Muscle of arm (tissue), 12 donors: ENCODE data around the gene ATP6V1B1. TPM values are rescaled to one million over a fixed set of nuclear protein-coding genes. Genes with fewer than 3 reads are reported as not detected.

ENCODE experiments used
- DNase-seq: peaks from one replicate; pipeline ENCODE4 v3.0.0-alpha.2; 2013
- polyA plus RNA-seq, 12 donors: library from polyadenylated mRNA; unstranded; fragments of 120-200 nt; gene quantifications; one replicate each; pipeline ENCODE4 v1.2.1, GENCODE V29; 2013; ENCODE audit not compliant: insufficient read length in 12 of 12

ATP6V1B1 gene
- polyA plus RNA-seq, 12 donors = 0.71 to 2.9 (median 1.5) TPM; not detected in 2

DNA sequence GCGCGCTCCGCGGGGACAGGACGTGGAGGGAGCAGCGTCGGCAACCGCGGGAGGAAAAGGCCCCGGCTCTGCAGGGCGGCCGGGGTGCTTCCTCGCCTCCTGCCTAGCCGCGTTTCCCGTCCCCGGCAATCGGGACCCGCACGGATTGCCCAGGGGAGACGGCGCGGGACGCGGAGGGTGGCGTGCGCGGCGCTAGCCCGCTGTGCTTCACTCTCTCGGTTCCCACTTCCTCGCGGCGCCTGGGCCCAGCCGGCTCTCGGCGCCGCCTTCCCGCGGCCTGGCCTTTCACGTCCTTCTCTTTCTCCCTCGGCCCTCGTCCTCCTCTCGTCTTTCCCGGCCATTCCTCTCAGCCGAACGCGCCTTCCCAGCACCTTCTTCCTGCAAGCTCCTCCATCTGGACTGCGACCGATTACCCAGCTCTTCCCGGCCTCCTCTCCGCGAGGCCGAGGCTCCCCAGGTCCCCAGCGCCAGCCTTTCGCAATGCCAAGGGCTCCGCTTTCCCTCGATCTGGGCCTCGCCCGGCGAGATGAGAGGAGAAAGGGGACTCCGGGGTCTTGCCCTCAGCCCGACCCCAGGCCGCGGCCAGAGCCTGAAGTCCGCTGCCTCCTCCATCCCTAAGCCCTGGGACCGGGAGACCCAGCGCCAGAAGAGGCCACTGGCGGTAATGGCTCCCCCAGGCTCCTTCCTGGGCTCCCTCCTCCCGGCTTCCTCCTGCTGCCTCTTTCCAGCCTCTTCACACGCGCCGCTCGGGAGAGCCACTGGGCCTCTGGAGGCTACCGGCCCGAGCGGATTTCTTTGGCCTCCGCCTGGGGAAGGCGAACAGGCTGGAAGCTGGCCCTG is 34.3 kb upstream of the ATP6V1B1 start:
- DNase-seq = no peak

DNA sequence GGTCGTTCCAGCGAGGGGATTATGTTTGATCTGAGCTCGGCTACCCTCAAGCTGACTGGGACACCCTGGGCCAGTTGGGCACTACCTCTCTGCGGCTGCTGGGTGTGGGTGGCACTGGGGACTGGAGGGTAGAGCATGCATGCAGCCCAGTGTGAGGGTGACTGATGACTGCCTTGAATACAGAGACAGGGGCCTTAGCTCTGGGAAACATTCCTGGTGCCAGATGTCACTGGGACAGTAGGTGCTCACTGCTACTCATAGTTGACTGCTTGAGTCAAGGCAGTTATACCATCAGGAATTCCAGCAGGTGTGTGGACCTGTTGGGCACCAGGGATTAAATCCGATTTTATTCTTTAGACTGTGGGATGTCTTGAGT is 33.6 kb upstream of the ATP6V1B1 start:
- no peak for DNase-seq

DNA sequence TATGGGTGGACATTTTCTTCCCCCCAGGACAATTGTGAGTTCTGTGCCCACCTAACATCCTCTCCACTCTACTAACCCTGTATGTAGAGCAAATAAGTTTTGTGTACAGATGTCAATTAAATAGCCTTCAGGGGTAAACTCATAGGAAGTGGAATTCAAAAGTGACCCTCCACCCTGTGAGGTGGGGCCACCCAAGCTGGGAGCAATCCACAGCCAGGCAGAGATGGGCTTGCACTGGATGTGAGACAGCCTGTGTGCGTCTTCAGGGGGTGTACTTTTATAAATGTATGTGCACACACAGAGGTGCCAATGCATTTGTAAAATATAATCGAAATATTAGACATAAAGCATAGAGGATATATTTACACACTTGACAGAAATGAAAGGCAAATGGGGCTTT is 33.1 kb upstream of the ATP6V1B1 start:
- no peak for DNase-seq

DNA sequence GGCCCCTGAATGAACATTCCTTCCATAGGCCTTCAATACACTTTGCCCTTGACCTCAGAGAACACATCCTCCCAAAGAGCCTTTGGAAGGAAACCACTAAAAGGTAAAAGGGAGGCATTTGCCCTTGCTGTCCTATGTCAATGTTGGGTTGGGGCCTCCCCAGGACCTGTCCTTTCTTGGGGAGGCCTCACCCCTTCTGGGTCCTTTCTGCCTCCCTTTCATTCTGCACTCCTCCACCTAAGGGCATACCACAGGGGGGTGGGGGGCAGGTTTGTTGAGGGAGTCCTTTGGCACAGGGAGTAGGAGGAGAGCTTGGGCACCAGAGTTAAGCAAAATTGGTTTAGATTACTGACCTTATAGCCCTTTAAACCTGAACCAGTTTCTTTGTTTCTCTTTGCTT is 32.5 kb upstream of the ATP6V1B1 start:
- no peak for DNase-seq

DNA sequence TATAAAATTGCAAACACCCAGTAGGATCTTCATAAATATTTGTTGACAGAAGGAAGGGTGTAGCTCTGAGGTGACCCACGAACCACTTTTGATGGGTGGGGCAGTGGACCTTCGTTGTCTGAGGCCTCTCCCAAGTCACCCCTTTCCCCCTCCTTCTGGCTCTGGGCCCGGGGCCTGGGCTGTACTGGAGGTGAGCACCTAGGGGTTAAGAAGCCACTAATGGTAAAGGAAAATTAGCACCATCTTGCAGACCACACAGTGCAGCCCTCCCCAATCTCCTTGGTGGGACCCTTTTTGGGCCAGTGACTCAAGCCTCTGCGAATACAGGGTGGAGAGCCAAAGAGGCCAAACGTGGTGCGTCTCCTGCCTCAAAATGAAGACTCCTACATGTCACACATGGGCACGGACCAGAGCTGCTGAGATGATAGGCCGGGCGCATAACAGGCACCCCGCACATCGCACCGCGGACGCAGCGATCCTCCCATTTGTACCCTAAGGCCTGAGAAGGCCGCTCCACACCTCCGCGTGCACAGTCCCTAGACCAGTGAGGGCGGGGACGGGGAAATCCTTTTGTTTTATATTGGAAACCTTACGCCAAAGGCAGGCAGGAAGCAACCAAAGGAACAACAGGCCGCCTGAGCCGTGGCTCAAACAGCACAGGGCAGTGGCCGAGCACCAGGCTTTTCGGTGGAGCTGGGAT is 31.9 kb upstream of the ATP6V1B1 start:
- no peak for DNase-seq

DNA sequence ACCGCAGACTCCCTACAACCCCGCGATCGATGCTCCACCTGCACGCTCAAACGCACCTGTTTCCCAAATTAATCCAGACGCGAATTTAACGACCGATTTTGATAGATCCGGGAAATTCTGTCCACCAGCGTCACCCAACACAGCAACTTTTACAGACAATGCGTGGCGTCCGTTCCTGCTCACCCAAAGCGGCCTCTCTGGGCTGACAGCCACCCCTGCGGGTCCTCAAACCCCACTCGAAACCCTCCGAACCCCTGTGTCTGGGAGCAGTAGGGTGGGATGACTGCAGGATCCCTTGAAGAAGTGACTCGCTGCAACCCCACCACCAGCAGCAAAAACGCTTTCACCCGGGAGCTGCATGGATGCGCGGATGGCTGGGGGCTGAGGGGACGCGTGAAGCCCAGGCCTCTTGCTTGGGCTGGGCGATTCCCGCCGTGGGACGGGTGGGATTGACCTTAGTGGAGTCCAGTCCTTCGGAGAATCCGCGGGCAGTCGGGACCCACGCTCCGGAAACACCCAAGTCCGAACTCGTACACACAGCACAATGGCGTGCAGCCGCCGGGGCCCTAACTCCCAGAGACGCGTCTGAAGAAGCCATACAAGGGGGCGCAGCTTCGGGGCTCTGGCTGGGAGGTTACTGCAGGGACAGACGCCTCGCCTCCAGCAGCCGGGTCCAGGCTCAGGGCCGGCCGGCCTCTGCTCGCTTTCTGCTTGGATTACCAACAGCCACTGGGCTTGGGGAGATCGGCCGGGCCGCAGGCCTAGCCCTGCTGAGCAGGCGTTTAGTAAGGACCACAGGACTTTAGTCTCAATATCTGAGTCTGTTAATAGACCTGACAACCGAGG is 31.1 kb upstream of the ATP6V1B1 start:
- DNase-seq = no peak

DNA sequence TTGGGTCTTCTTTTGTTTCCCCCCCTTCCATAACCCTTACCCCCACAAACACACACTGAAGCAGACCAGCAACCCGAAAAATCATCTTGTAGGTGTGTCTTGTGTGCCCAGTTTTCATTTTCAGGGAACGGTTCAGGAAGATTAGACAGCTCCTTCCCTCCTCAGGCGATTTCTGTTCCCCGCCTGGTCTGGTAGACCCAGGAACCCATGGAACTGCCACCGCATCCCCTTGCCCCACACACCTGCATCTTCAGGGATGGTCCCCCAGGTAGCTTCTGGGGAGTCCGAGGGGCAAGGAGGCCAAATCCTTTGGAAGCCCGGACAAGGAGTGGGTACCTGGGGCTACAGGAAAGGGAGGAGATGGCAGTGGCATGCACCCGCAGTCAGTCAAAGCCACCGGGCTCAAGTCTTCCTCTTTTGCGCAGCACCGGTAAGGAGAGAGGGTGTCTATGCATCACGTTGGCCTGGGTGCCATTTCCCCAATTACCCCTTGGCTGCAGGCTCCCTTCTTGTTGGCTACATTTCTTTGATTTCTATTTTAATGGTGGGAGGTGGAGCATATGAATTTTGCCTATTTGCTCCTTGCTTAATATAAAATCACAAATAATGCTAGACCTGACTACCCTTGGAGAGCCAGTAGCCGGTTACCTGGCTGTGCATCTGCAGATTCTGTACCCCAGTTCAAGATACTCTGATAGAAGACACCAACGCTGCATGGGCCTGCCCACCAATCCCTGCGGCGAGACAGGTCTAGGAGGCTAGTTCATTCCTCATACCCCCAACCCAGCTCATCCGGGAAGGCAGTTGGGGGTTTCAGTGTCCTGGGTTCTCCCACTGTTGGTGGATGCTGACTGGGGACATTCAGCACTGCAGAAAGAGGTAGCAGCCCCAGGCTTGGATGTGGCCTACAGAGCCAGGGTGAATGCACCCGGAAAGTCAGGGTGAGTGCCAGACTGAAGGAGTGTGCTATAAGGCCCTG is 30.0 kb upstream of the ATP6V1B1 start:
- DNase-seq = no peak

DNA sequence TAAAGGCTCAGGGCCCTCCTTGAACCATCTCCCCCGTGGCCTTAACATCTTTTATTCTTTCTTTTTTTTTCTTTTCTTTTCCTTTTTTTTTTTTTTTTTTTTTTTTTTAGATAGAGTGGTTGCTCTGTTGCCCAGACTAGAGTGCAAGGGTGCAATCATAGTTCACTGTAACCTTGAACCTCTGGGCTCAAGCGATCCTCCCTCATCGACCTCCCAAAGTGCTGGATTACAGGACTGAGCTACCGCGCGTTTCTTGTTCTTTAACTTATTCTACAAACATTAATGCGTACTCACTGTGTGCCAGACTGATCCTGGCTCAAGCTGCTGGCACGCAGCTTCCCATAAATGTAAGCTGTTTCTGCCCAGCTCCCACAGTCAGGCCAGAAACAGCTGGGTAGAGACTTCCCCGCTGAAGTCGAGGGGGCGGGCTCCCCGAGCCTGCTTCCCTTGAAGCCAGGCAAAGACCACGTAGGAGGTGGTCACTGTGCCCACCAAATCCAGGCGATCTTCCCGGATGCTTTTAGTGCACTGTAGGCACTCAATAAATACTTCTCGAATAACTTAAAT is 29.2 kb upstream of the ATP6V1B1 start:
- no peak for DNase-seq

DNA sequence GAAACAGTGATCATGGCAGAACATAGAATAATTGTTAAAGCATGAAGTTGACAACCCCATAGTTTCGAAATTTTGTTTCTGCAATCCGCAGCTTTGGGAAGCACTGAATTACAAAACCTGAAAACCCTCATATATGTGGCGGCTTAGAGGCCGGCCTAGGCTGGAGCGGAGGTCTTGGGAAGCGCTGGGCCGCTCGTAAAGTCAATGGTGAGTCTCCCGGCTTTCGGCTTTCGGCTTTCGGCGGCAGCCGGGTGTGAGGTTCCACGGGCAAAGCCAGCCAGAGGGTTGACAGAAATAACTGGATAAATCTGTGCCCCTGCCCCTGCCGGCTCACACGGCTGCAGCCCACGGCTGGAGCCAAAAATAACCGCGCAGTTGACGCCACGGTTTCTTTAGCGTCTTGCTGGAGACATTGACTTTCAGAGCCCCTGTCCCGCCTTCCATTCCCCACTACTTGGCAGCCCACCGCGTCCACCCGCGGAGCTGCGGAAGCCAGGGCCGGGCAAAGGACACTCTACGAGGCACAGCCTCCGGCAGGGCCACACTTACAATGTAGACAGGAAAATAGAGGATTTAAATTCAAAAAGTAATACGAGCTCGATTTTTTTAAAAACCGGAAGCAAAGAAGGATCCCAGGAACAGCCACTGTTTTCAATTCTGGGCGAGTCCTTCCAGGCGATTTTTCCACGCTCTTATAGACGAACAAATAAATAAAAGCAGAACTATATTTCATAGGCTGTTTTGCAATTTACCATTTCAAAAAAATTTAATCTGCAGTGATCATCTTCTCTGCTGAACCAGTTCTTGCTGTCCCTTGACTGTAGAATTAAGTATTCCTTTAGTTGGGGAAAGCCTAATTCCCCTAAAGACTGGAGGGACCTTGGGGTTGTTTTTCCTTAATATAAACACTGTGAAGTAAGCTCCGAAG is 28.3 kb upstream of the ATP6V1B1 start:
- DNase-seq = no peak

DNA sequence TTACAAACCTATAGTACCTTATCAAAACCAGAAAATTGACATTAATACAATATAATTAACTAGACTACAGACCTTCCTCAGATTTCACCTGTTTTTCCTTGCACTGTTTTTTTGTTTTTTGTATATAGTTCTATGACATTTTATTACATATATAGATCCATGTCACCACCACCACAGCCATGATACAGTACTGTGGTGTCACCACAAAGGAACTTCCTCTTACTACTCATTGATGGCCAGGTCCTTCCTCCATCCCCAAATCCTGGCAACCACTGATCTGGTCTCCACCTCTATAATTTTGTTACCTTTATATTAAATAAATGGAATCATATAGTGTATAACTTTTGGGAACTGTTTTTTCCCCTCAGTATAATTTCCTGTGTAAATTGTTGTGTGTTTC is 19.4 kb upstream of the ATP6V1B1 start:
- no peak for DNase-seq

DNA sequence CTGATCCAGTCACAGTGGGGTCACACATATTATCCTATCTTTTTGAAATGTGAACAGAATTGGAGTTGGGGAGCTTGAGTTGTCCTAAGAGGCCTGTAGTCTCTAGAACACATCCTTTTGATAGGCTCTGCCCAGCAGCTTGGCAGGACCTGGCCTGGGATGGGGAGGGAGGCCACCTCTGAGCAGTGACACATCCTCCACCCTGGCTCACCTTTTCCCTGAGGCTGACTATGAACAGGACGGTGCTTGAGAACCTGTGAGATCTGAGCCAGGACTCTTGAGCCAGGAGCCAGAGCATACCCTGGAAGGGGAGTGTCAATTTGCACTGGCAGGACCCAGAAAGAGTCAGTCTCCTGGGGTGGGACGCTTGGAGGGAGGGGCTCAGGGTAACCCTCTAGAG is 17.7 kb upstream of the ATP6V1B1 start:
- DNase-seq = no peak

DNA sequence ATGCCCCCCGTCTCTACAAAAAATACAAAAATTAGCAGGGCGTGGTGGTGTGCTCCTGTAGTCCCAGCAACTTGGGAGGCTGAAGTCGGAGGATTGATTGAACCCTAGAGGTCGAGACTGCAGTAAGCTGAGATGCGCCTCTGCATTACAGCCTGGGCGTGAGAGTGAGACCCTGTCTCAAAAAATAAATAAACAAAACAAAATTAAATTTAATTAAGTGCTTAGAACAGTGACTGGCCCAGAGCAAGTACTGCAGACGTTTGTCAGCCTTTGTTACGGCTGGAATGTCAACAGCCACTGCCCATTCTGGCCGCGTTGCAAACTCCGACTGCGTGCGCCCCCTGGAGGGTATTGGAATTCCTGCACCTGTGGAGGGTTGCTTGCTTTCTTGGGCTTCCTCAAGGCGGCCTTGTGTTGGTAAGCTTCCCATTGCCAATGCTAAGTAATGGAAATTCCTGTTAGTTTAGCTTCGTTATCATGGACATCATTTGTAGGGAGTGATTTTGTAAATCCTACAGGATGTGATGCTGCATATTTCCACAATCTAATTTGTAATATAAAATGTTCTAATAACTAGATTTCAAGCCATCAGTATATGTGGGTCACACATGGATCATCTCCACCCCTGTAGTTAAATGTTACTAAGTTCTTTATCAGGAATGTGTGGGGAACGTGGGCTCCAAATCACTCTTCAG is 15.9 kb upstream of the ATP6V1B1 start:
- DNase-seq = peak; percentile 70

DNA sequence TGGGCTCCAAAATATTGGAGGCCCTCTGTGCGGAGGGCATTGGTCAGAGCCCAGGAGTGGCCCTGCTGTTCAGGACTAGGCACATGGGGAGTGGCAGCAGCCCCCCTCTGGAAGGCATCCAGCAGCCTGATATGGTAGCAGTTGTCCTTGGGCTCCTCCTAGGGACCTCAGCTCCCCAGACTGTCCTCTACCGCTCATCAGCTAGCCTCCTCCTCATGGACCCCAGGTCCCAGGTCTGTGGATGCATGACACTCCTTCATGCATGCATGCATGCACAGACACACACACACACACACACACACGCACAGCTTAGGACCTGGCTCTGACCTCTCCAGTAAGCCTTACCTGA is 15.4 kb upstream of the ATP6V1B1 start:
- DNase-seq = no peak

DNA sequence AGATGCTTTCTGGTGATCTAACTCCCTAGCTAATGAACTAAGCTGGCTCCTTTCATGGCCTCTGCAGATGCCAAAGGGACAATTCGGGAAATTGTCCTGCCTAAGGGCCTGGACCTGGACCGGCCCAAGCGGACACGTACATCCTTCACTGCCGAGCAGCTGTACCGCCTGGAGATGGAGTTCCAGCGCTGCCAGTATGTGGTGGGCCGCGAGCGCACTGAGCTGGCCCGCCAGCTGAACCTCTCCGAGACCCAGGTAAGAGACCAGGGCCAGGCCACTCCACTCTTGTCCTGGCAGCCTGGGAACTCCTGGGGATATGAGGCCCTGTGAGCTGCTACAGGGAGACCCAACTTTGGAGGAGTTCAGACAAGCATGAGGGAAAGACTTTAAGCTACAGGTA is 14.7 kb upstream of the ATP6V1B1 start:
- no peak for DNase-seq

DNA sequence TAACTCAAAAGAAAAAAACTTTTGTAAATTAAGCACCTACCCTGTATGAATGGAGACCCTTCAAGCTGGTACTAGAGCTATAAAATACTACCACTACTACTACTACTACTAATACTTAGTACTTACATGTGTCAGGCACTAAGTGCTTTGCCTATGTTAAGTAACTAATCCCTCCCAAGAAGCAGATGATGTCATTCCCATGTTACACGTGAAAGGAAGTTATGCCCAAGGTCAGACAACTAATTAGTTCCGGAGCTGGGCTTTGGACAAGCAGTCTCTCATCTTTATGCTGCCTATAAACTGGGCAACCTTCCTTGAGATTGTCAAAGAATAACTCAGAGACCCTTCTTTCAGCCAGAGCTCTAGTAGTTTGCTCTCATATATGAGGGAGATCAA is 13.9 kb upstream of the ATP6V1B1 start:
- DNase-seq = no peak

DNA sequence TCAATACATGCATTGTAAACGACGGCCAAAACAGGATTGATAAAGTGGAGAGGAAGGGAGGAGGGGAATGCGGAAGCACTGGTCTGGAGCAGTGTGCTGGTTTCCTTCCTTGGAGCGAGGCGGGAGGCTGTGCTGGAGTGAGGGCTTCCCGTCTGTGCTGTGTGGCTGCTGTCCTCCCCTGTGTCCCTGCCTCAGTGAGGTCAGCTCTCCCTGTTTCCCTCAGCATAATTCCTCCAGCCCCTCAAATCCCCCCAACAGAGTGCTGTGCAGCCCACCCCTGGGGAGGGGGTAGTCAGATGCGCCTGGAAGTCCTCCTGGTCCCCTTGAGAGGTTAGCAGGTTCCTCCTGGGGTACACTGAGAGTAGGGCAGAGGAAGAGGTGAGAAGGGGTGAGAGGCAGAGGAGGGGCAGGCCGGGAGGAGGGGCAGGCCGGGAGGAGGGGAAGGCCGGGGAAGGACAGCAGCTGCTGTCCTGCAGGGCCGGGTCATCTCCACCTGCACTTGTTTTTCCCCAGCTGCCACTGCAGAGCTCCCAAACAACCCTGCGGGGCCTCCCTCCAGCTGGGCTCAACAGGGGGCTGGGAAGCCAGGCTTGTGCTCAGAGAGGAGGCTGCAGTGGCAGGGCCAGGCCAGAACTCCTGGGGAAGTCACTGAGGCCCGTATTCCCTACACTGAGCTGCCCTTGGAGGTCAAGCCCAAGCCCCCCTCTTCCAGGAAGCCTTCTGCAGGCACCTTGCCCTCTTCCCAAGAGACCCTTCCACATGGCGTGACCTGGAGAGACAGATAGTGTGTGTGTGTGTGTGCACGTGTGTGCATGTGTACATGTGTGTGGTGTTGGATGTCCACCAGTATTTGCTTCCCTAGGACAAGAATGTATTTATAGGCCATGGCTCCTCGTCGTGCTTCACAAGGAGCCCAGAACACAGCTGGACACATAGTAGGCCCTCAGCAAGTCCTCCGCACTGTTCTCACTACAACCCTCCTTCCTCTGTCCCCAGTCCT is 13.2 kb upstream of the ATP6V1B1 start:
- DNase-seq = no peak

DNA sequence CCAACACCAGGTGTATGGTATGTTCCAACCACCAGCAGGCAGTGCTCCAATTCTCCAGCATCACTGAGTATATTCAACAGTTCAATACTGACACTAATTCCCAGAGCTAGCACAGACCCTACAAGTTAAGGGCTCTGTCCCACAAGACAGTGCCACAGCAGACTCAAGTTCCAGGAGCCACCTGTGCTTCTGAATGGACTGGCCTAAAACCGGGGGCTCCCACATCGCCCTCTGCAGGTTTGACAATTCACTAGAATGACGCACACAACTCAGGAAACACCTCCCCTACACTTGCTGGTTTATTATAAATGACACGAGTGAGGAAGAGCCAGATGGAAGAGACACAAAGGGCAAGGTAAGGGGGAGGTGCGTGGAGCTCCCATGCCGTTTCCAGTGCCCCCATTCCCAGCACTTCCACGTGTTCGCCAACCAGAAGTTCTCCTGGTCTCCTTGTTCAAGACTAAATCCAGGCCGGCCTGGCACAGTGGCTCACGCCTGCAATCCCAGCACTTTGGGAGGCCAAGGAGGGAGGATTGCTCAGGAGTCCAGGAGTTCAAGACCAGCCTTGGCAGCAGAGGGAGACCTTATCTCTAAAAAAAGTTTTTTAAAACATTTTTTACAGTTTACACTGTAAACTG is 12.2 kb upstream of the ATP6V1B1 start:
- no peak for DNase-seq
